Stimulated activated CD4-positive, alpha-beta T cell treated with anti-CD3 and anti-CD28 coated beads, Interleukin-2, amount 100 ng/mL, for 4 hours (primary cell): Measurements from ENCODE around the gene MEIS3.

ENCODE experiments used
- DNase-seq: peaks from one replicate; pipeline ENCODE4 v3.0.0-alpha.2; 2020; ENCODE audit warnings: low read depth

The MEIS3 gene

GRCh38 chr19:47362321-47362720, 57.0 kb downstream of the MEIS3 start:
- DNase-seq, result no peak

GRCh38 chr19:47358936-47359335, 60.4 kb downstream of the MEIS3 start:
- no peak for DNase-seq

- no peak for DNase-seq
Observed at GRCh38 chr19:47357788-47358680, 61.3 kb downstream of the MEIS3 start.

- no peak for DNase-seq
Observed at GRCh38 chr19:47356900-47357299, 62.4 kb downstream of the MEIS3 start.

GRCh38 chr19:47353307-47353712, 66.0 kb downstream of the MEIS3 start:
- DNase-seq, result no peak
